SU-DHL-6 (cell line): ENCODE measurements around the gene CNTRL.

Experiments used
- EZH2phosphoT487 ChIP-seq: fragments of 200-600 bp; sonication (generic), shearing (Covaris generic); conservative IDR thresholded peaks from 2 replicates; pipeline ENCODE4 v1.6.1; 2018; ENCODE audit warnings: mild to moderate bottlenecking, antibody characterized with exemption, low read length, moderate library complexity, mixed read lengths
- TF ChIP-seq, protein P1 (sequence below): fragments of 200-600 bp; sonication (generic); IDR thresholded peaks from one replicate; pipeline ENCODE4 v1.5.1; 2017; ENCODE audit warnings: antibody characterized with exemption, mild to moderate bottlenecking, low read length, moderate library complexity; ENCODE audit not compliant: insufficient read depth, poor library complexity, severe bottlenecking

DNA sequence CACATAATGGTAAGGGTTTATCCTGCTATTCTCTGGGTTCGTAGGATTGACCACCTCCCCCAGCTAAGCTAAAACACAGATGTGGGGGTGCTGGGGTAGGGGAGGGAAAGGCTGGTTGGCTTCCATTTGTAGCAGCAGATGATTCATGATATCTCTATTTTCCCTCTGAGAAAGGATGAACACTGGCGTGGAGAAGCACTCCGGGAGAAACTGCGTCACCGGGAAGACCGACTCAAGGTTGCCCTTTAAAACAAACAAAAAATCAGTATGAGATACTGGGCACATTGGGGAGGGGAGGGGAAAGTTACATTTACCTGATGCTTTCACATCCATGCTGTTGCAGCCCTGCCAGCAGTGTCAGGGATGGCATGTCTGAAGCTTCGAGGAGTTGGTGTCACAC is 98.7 kb downstream of the CNTRL start:
- TF ChIP-seq, protein P1, sequence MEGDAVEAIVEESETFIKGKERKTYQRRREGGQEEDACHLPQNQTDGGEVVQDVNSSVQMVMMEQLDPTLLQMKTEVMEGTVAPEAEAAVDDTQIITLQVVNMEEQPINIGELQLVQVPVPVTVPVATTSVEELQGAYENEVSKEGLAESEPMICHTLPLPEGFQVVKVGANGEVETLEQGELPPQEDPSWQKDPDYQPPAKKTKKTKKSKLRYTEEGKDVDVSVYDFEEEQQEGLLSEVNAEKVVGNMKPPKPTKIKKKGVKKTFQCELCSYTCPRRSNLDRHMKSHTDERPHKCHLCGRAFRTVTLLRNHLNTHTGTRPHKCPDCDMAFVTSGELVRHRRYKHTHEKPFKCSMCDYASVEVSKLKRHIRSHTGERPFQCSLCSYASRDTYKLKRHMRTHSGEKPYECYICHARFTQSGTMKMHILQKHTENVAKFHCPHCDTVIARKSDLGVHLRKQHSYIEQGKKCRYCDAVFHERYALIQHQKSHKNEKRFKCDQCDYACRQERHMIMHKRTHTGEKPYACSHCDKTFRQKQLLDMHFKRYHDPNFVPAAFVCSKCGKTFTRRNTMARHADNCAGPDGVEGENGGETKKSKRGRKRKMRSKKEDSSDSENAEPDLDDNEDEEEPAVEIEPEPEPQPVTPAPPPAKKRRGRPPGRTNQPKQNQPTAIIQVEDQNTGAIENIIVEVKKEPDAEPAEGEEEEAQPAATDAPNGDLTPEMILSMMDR = no peak
- no peak for TF ChIP-seq EZH2phosphoT487
